GM13976 (cell line): Measurements from ENCODE around the gene KCNMA1.

ENCODE experiments used
- DNase-seq: peaks from one replicate; pipeline ENCODE4 v3.0.0; 2012; ENCODE audit warnings: low spot score
- in situ Hi-C: fragments of 300-500 bp; cut with MboI; formaldehyde crosslinking; loops from one replicate; pipeline ENCODE4 v1.12.0; 2022; ENCODE audit warnings: low sequenced_read_pairs, mixed read lengths, inconsistent platforms; ENCODE audit not compliant: unreplicated experiment
- TF ChIP-seq, protein P1 (sequence below): IDR thresholded peaks from 2 replicates; pipeline ENCODE4 v1.5.1; 2012; ENCODE audit warnings: borderline replicate concordance, mild to moderate bottlenecking; ENCODE audit not compliant: insufficient read depth; ENCODE audit errors: extremely low read depth, missing control alignments, control extremely low read depth

KCNMA1 gene

DNA sequence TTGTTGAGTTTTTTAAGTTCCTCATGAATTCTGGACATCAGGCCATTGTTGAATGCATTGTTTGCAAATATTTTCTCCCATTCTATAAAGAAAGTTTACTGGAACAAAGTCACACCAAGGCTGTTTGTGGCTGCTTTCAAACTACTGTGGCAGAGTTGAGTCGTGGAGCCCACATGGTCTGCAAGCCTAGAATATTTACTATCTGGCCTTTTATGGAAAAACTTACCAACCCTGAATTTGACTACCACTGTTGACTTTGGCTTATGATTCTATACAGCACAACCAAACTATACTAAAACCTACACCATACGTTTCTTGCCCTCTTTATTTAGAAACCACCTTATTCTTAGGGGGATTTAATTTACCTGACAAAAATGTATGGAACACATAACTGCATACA lies 239.1 kb downstream of the KCNMA1 start:
- in situ Hi-C loops, result no loop called here
- DNase-seq, result no peak
- TF ChIP-seq, protein P1, sequence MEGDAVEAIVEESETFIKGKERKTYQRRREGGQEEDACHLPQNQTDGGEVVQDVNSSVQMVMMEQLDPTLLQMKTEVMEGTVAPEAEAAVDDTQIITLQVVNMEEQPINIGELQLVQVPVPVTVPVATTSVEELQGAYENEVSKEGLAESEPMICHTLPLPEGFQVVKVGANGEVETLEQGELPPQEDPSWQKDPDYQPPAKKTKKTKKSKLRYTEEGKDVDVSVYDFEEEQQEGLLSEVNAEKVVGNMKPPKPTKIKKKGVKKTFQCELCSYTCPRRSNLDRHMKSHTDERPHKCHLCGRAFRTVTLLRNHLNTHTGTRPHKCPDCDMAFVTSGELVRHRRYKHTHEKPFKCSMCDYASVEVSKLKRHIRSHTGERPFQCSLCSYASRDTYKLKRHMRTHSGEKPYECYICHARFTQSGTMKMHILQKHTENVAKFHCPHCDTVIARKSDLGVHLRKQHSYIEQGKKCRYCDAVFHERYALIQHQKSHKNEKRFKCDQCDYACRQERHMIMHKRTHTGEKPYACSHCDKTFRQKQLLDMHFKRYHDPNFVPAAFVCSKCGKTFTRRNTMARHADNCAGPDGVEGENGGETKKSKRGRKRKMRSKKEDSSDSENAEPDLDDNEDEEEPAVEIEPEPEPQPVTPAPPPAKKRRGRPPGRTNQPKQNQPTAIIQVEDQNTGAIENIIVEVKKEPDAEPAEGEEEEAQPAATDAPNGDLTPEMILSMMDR, result no peak

DNA sequence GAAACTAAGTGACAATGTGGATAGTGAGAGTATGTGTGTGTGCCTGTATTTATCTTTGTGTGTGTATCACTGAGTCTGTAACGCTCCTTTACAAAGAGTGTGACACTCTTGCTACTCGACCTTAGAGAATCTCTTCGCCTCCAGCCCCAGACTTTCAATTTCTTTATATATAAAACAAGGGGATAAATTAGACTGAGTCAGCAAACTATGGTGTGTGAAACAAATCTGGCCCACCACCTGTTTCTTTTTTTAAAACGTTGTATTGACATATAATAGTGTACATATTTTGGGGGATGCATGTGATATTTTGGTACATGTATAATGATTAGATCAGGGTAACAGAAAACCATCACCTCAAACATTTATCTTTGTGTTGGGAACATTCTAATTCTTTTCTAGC lies 240.5 kb downstream of the KCNMA1 start:
- TF ChIP-seq, protein P1, result no peak
- DNase-seq, result no peak
- in situ Hi-C loops, result no loop called here

DNA sequence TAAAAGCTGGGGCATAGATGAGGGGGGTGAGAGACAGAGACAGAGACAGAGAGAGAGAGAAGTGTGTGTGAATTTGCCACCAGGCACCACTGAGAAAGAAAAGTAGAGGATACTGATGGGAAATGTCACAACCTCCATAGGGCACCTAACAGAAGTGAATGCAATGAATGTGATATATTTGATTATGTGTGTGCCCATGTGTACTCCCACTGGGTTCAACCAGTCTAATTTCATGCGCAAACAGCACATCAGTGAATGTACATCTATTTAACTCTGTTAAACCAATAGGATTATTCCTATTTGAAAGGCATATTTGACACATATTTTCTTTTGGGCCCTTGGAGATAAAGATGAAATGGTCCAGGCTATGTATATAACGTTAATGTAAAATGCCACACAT lies 241.3 kb downstream of the KCNMA1 start:
- no peak for DNase-seq
- TF ChIP-seq, protein P1, result no peak
- in situ Hi-C loops, result no loop called here

DNA sequence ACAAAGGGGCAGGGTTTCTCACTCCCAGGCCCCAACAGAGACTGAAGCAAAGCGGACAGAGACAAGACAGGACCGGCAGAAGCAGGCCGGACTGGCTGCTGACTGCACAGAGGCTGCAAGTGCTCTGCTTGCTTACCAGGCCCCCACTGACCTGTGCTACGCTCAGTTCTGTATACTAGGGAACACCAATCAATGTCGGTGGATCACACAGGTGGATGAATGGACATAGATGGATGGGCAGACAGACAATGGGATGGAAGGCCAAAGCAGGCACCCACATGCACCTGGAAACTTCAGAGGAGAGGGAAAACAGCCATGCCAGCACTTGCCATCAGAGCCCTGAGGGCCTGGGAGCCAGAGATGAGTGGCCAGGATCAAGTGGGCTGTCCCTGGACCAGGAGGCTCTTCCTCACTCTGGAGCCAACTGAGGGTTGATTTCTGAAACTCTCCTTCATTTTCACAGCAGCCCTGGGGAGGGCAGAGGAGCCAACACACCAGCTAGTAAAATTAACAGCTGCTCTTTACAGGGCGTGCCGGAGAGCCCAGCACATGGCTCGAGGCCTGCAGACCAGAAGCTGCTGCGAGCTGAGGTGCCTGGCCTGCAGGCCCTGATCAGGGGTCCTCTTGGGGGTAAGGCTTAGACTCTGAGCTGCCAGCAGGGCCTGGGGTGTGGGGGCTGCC lies 243.6 kb downstream of the KCNMA1 start:
- TF ChIP-seq, protein P1, result no peak
- in situ Hi-C loops, result no loop called here
- no peak for DNase-seq

DNA sequence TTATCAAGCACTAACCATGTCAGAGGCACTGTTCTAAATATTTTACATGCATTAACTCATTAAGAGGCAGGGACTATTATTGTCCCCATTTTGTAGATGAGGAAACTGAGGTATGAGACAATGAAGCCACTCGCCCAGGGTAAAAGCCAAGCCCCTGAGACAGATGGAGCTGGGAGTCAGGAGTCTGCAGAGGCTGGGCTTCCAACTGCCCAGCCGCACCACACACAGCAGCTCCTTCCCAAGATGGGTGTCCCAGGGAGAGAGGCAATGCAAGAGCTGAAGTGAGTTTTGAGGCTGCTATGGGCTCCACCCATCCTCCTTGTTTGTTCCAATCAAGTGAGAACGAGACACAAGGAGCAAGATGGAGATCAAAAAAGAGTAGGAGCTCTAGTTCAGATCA lies 244.2 kb downstream of the KCNMA1 start:
- TF ChIP-seq, protein P1, result no peak
- no peak for DNase-seq
- in situ Hi-C loops, result no loop called here

DNA sequence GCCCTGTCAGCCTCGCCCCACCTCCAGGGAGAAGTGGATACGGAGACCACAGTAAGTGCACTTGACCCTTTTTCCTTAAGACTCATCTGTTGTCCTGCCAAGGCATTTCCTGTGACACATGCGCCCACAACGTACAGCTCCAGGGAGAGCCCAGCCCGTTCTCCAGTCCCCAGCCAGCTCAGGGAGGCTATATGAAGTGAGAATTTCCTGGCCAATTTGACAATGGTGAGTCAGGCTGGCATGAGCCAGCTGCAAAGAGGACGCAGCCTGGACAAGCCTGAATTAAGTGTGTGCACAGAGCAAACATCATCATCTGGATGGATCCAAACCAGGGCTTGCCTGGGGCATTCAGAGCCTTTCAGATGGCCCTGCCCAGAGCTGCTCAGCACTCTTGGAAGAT lies 244.8 kb downstream of the KCNMA1 start:
- in situ Hi-C loops, result no loop called here
- no peak for DNase-seq
- TF ChIP-seq, protein P1, result no peak

DNA sequence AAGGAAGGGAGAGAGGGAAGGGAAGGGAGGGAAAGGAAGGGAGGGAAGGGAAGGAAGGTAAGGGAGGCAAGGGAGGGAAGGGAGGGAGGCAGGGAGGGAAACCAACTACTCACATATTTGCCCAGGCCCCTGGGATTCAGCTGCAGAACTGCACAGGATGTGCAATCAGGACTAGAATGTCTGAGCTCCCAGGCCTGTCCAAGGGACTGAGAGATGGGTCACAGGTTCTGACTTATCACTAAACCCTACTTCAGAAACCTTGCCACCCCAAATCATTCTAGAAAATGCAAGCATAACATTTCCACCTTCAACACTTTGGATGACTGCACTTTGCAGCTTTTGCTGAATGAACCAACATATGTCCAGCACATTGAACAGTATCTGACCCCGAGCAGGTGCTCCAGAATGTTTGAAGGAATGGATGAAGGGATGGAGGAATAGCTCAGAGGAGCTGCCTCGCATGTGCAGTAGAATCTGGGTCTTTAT lies 245.3 kb downstream of the KCNMA1 start:
- TF ChIP-seq, protein P1, result no peak
- no peak for DNase-seq
- in situ Hi-C loops, result no loop called here
